Fibroblast of the aortic adventitia (primary cell): Measurements from ENCODE around the gene NUAK1. TPM values are rescaled to one million over a fixed set of nuclear protein-coding genes. Genes with fewer than 3 reads are reported as not detected.

ENCODE experiments used
- DNase-seq: peaks from one replicate; pipeline ENCODE4 v3.0.0-alpha.2; 2010; ENCODE audit warnings: low read depth
- H3K4me3 ChIP-seq: 2 replicates; pipeline ENCODE4 v1.5.1; 2011; ENCODE audit warnings: low read depth, mild to moderate bottlenecking, control low read depth, low read length, moderate library complexity
- total RNA-seq: library from RNA; depleted of rRNA; stranded (reverse); fragments of >200 nt; gene quantifications from 2 replicates; pipeline ENCODE4 v1.2.3, GENCODE V29; 2012; ENCODE audit warnings: low replicate concordance
- TF ChIP-seq, protein P1 (sequence below): IDR thresholded peaks from 2 replicates; pipeline ENCODE4 v1.5.1; 2011; ENCODE audit warnings: mild to moderate bottlenecking, low read length, control low read depth, inconsistent platforms; ENCODE audit not compliant: insufficient read depth

NUAK1 gene
- total RNA-seq, 1 donor: 3.0 TPM

GRCh38 chr12:106181401-106182114 lies 42.8 kb upstream of the NUAK1 start:
- no peak for DNase-seq
- TF ChIP-seq, protein P1, sequence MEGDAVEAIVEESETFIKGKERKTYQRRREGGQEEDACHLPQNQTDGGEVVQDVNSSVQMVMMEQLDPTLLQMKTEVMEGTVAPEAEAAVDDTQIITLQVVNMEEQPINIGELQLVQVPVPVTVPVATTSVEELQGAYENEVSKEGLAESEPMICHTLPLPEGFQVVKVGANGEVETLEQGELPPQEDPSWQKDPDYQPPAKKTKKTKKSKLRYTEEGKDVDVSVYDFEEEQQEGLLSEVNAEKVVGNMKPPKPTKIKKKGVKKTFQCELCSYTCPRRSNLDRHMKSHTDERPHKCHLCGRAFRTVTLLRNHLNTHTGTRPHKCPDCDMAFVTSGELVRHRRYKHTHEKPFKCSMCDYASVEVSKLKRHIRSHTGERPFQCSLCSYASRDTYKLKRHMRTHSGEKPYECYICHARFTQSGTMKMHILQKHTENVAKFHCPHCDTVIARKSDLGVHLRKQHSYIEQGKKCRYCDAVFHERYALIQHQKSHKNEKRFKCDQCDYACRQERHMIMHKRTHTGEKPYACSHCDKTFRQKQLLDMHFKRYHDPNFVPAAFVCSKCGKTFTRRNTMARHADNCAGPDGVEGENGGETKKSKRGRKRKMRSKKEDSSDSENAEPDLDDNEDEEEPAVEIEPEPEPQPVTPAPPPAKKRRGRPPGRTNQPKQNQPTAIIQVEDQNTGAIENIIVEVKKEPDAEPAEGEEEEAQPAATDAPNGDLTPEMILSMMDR: no peak

DNA sequence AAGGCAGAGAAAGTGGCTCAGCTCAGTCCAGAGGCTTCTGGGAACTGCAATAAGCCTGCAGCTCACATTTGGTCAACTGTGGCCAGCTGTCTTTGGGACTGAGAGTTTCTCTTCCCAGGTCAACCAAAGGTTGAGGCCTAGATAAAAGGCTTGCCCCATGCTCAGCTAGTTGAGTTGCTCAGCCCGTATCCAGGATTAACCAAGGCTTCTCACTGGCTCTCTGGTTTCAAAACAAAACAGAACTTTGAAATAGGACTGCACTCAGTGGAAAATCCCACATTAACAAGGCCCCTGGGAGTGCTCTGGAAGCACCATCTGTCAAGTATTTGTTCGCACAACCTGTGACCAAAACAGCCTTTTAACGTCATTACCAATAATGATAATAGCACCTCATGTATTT lies 40.3 kb upstream of the NUAK1 start:
- TF ChIP-seq, protein P1: no peak
- H3K4me3 ChIP-seq: no peak overlapping the region
- no peak for DNase-seq

More at GRCh38 chr12:106181401-106182114, 42.8 kb upstream of the NUAK1 start:
- H3K4me3 ChIP-seq: no peak overlapping the region

GRCh38 chr12:106178562-106178961 lies 39.8 kb upstream of the NUAK1 start:
- DNase-seq: no peak
- TF ChIP-seq, protein P1: no peak
- no peak overlapping the region for H3K4me3 ChIP-seq

DNA sequence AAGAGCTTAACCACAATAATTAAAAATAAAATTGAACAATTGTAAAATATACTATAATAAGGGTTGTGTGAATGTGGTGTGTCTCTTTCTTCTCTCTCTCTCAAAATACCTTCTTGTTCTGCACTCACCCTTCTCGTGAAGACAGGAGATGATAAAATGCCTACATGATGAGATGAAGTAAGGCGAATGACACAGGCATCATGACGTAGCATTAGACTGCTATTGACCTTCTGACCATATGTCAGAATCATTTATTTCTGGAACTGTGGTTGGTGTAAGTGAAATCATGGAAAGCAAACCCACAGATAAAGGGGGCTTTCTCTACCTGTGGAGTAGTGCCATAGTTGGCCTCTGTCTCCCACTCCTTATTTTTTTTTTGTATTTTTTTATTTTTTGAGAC lies 37.8 kb upstream of the NUAK1 start:
- no peak for DNase-seq
- H3K4me3 ChIP-seq: no peak overlapping the region
- TF ChIP-seq, protein P1: no peak

DNA sequence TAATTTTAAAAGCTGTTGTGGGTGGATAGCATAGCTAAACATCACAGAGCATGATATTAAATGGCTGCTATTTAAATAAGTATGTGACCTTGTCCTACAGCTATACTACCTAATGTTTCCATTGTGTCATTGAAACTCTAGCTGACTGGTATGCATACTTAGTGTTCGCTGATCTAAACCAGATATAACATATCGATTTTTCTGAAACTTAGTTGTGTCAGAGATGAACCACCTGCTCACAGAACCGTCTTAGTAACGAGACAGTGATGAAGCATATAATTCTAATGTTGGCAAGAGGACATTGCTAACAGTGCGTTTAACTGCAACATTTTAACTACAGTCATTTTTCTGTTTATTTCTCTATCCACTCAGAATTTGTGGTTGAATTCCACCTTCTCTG lies 36.1 kb upstream of the NUAK1 start:
- TF ChIP-seq, protein P1: no peak
- no peak for DNase-seq
- H3K4me3 ChIP-seq: no peak overlapping the region

GRCh38 chr12:106173442-106173841 lies 34.7 kb upstream of the NUAK1 start:
- H3K4me3 ChIP-seq: no peak overlapping the region
- TF ChIP-seq, protein P1: no peak
- DNase-seq: no peak
